MCF 10A (cell line): ENCODE measurements around the gene FBRS. TPM values are rescaled to one million over a fixed set of nuclear protein-coding genes. Genes with fewer than 3 reads are reported as not detected.

Experiments
- BruUV-seq: library from RNA; stranded (reverse); fragments of 400-500 nt; replicated peaks from 2 replicates; lab custom pipeline; 2021; lab: Mats Ljungman, UMichigan
- CTCF ChIA-PET: fragments of 300-600 bp; sonication (Branson Sonifier 250); formaldehyde crosslinking; extraction: SDS; loops from one replicate; lab custom pipeline; 2021; ENCODE audit warnings: antibody characterized with exemption, inconsistent platforms; lab: Yijun Ruan, JAX
- POLR2A ChIA-PET: fragments of 300-600, 350-650 bp; sonication (Branson Sonifier 250); formaldehyde crosslinking; extraction: SDS; loops from one replicate; lab custom pipeline; 2020; ENCODE audit warnings: antibody characterized with exemption, inconsistent platforms; lab: Yijun Ruan, JAX
- DNase-seq: peaks from one replicate; pipeline ENCODE4 v3.0.0-alpha.2; 2018; ENCODE audit not compliant: unreplicated experiment
- H3K27ac Mint-ChIP-seq: one replicate; pipeline ENCODE4 v1.8.0; 2022; ENCODE audit warnings: mild to moderate bottlenecking, low read depth, mixed read lengths; ENCODE audit not compliant: unreplicated experiment
- H3K27me3 Mint-ChIP-seq: one replicate; pipeline ENCODE4 v1.8.0; 2022; ENCODE audit warnings: mixed read lengths; ENCODE audit not compliant: insufficient read depth, unreplicated experiment
- H3K36me3 Mint-ChIP-seq: one replicate; pipeline ENCODE4 v1.8.0; 2022; ENCODE audit warnings: mild to moderate bottlenecking, moderate library complexity, mixed read lengths; ENCODE audit not compliant: insufficient read depth, unreplicated experiment
- H3K4me1 Mint-ChIP-seq: one replicate; pipeline ENCODE4 v1.8.0; 2022; ENCODE audit warnings: mixed read lengths; ENCODE audit not compliant: insufficient read depth, unreplicated experiment
- H3K4me3 Mint-ChIP-seq: one replicate; pipeline ENCODE4 v1.8.0; 2022; ENCODE audit warnings: mild to moderate bottlenecking, moderate library complexity, mixed read lengths; ENCODE audit not compliant: unreplicated experiment
- H3K9me3 Mint-ChIP-seq: one replicate; pipeline ENCODE4 v1.8.0; 2022; ENCODE audit warnings: mixed read lengths; ENCODE audit not compliant: unreplicated experiment
- intact Hi-C: fragments of 100-400 bp; cut with micrococcal nuclease; formaldehyde crosslinking; loops from 2 replicates; pipeline ENCODE4 v1.14.1; 2022
- total RNA-seq: library from RNA; stranded (reverse); gene quantifications from 2 replicates; pipeline ENCODE4 v1.2.3, GENCODE V29; 2022
- TF ChIP-seq, protein P1 (sequence below): fragments of 200-600 bp; IDR thresholded peaks from one replicate; pipeline ENCODE4 v1.8.0; 2022; ENCODE audit warnings: antibody characterized with exemption, mild to moderate bottlenecking; ENCODE audit not compliant: unreplicated experiment

FBRS gene
- total RNA-seq, 1 experiment from 2014 or later: 69.1 TPM

DNA sequence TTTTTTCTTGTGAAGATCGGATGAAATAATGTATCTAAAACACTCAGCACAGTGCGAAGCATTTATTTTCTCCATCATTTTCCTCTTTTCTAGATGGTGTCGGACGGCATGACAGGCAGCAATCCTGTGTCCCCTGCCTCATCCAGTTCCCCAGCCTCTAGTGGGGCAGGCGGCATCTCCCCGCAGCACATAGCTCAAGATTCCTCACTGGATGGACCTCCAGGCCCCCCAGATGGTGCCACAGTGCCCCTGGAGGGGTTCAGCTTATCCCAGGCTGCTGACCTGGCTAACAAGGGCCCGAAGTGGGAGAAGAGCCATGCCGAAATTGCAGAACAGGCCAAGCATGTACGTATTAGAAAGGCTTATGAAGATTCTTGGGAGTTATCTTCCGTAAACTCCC lies 45.7 kb downstream of the FBRS start:
- intact Hi-C loops: no loop called here
- Mint-ChIP-seq H3K4me1 (peaks cover 8% of the 10 kb centered on the region), H3K4me3 (no peak overlapping the region), H3K27me3 (no peaks in the 10 kb centered on the region), H3K36me3 (peaks cover 96% of the 10 kb centered on the region), H3K9me3 (no peaks in the 10 kb centered on the region), H3K27ac (no peak overlapping the region)
- no TSS peak for BruUV-seq
- ChIA-PET CTCF (interaction anchor here (2.0 kb wide), 1 partner anchor 18 kb away, joined by 10 read pairs; no protein-coding TSS in a partner anchor), POLR2A (interaction anchor here (1.3 kb wide), 1 partner anchor 36 kb away, joined by 3 read pairs; a partner anchor contains a TSS)
- DNase-seq: no peak
- TF ChIP-seq, protein P1, sequence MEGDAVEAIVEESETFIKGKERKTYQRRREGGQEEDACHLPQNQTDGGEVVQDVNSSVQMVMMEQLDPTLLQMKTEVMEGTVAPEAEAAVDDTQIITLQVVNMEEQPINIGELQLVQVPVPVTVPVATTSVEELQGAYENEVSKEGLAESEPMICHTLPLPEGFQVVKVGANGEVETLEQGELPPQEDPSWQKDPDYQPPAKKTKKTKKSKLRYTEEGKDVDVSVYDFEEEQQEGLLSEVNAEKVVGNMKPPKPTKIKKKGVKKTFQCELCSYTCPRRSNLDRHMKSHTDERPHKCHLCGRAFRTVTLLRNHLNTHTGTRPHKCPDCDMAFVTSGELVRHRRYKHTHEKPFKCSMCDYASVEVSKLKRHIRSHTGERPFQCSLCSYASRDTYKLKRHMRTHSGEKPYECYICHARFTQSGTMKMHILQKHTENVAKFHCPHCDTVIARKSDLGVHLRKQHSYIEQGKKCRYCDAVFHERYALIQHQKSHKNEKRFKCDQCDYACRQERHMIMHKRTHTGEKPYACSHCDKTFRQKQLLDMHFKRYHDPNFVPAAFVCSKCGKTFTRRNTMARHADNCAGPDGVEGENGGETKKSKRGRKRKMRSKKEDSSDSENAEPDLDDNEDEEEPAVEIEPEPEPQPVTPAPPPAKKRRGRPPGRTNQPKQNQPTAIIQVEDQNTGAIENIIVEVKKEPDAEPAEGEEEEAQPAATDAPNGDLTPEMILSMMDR: no peak

DNA sequence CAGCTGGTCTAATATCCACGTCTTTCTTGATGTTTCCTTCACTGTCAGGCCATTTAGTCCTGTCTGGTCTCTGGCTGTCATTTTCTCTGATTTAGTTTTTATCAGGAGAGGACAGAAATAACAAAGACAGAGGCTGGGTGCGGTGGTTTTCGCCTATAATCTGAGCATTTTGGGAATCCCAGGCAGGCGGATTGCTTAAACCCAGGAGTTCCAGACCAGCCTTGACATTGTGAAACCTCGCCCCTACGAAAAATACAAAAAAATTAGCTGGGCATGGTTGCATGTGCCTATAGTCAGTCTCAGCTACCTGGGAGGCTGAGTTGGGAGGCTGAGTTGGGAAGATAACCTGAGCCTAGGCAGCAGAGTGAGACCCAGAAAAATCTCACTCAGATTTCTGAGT lies 47.8 kb downstream of the FBRS start:
- H3K36me3 Mint-ChIP-seq: peaks cover 100% of the 10 kb centered on the region
- no peaks in the 10 kb centered on the region for H3K4me1 Mint-ChIP-seq
- no peaks in the 10 kb centered on the region for H3K9me3 Mint-ChIP-seq
- intact Hi-C loops: no loop called here
- H3K27ac Mint-ChIP-seq: no peak overlapping the region
- no TSS peak for BruUV-seq
- CTCF ChIA-PET: no interaction called here
- TF ChIP-seq, protein P1: no peak
- DNase-seq: no peak
- no peaks in the 10 kb centered on the region for H3K27me3 Mint-ChIP-seq
- POLR2A ChIA-PET: interaction anchor here (0.7 to 1.2 kb wide), 2 partner anchors 14 to 35 kb away, joined by 3 read pairs; no protein-coding TSS in a partner anchor
- H3K4me3 Mint-ChIP-seq: no peak overlapping the region

DNA sequence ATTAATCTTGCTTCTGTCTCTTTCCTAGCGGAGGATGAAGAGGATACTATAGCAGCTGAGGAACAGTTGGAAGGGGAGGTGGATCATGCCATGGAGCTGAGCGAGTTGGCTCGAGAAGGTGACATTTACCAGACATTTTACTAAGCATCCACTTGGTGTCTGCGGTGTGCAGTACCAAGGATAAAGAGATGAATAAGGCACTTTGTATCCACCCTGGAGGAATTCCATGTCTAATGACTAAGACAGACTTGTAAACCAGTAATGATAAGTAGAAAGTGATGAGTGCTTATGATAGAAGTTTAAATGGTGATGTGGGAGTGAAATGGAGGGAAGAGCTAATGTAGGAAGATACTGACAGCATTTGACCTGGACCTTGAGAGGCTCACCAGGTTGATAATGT lies 52.7 kb downstream of the FBRS start:
- intact Hi-C loops: no loop called here
- Mint-ChIP-seq H3K9me3 (no peaks in the 10 kb centered on the region), H3K27ac (no peak overlapping the region), H3K36me3 (peaks cover 100% of the 10 kb centered on the region), H3K27me3 (no peaks in the 10 kb centered on the region), H3K4me1 (peaks cover 32% of the 10 kb centered on the region), H3K4me3 (no peak overlapping the region)
- ChIA-PET CTCF (interaction anchor here (0.6 to 1.1 kb wide), 3 partner anchors 8 to 119 kb away, joined by 3 to 4 read pairs (median 3); no protein-coding TSS in a partner anchor), POLR2A (interaction anchor here (0.6 to 1.9 kb wide), 4 partner anchors 11 to 250 kb away, joined by 3 to 6 read pairs (median 3); partner anchors contain the start of gene SRCAP)
- DNase-seq: no peak
- BruUV-seq: no TSS peak
- TF ChIP-seq, protein P1: no peak

DNA sequence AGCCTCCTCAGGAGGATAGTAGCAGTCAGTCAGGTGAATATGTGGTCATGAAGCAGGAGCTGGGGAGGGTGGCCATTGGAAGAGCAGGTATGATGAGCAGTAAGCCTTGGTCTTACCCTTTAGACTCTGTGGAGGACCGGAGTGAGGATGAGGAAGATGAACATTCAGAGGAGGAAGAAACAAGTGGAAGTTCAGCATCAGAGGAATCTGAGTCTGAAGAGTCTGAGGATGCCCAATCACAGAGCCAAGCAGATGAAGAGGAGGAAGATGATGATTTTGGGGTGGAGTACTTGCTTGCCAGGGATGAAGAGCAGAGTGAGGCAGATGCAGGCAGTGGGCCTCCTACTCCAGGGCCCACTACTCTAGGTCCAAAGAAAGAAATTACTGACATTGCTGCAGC lies 53.5 kb downstream of the FBRS start:
- peaks cover 37% of the 10 kb centered on the region for H3K4me1 Mint-ChIP-seq
- BruUV-seq: TSS peak; percentile 52
- TF ChIP-seq, protein P1: no peak
- no peaks in the 10 kb centered on the region for H3K27me3 Mint-ChIP-seq
- no peak overlapping the region for H3K4me3 Mint-ChIP-seq
- peaks cover 100% of the 10 kb centered on the region for H3K36me3 Mint-ChIP-seq
- intact Hi-C loops: loop anchor here (2.0 kb wide), 1 partner anchor 29 kb away; a partner anchor contains a TSS
- ChIA-PET CTCF (interaction anchor here (0.6 to 1.1 kb wide), 4 partner anchors 9 to 25 kb away, joined by 3 to 7 read pairs (median 4); no protein-coding TSS in a partner anchor), POLR2A (interaction anchor here (0.6 to 1.9 kb wide), 6 partner anchors 9 to 249 kb away, joined by 3 to 6 read pairs (median 4); partner anchors contain the start of gene SRCAP)
- H3K27ac Mint-ChIP-seq: no peak overlapping the region
- DNase-seq: no peak
- H3K9me3 Mint-ChIP-seq: no peaks in the 10 kb centered on the region
